Activated T-helper 1 cell treated with anti-CD3 and anti-CD28 coated beads, Interleukin-12 subunit alpha, Interleukin-12 subunit beta, Interleukin-2, Interleukin-4 antibody, amounts not matched to agents 30 ng/mL and 10 ng/mL and 1 ng/mL, durations not matched to agents 14 hours and 24 hours and 36 hours (primary cell): ENCODE results near the gene PTPN1. TPM values are rescaled to one million over a fixed set of nuclear protein-coding genes. Genes with fewer than 3 reads are reported as not detected.

Source experiments
- DNase-seq: peaks from one replicate; pipeline ENCODE4 v3.0.0; 2021; ENCODE audit warnings: low spot score
- H3K27ac Mint-ChIP-seq: one replicate; pipeline ENCODE4 v1.8.0; 2021; ENCODE audit warnings: mild to moderate bottlenecking, mixed read lengths
- H3K27me3 Mint-ChIP-seq: one replicate; pipeline ENCODE4 v1.8.0; 2022; ENCODE audit warnings: mild to moderate bottlenecking, moderate library complexity, mixed read lengths; ENCODE audit not compliant: insufficient read depth
- H3K36me3 Mint-ChIP-seq: one replicate; pipeline ENCODE4 v1.8.0; 2021; ENCODE audit warnings: low read depth, mixed read lengths
- H3K4me1 Mint-ChIP-seq: one replicate; pipeline ENCODE4 v1.8.0; 2021; ENCODE audit warnings: low read depth, mixed read lengths
- H3K4me3 Mint-ChIP-seq: one replicate; pipeline ENCODE4 v1.8.0; 2021; ENCODE audit warnings: mild to moderate bottlenecking, moderate library complexity, mixed read lengths
- H3K9me3 Mint-ChIP-seq: one replicate; pipeline ENCODE4 v1.8.0; 2021; ENCODE audit warnings: mixed read lengths
- intact Hi-C: fragments of 100-400 bp; cut with micrococcal nuclease; formaldehyde crosslinking; loops from one replicate; pipeline ENCODE4 v1.15.1; 2024
- total RNA-seq: library from RNA; stranded (reverse); gene quantifications from 2 replicates; pipeline ENCODE4 v1.2.3, GENCODE V29; 2022

The PTPN1 gene
- total RNA-seq, 1 donor from 2014 or later: 60.0 TPM

- intact Hi-C loops: no loop called here
- Mint-ChIP-seq H3K9me3 (peaks cover 16% of the 10 kb centered on the region), H3K4me1 (no peaks in the 10 kb centered on the region), H3K27me3 (peaks cover 2% of the 10 kb centered on the region), H3K4me3 (no peak overlapping the region), H3K36me3 (peaks cover 3% of the 10 kb centered on the region), H3K27ac (no peak overlapping the region)
- DNase-seq: no peak
Measured at GRCh38 chr20:50621068-50621665, 111.0 kb downstream of the PTPN1 start.

GRCh38 chr20:50624351-50625016 lies 114.3 kb downstream of the PTPN1 start:
- no peak overlapping the region for H3K27ac Mint-ChIP-seq
- peaks cover 5% of the 10 kb centered on the region for H3K27me3 Mint-ChIP-seq
- peaks cover 3% of the 10 kb centered on the region for H3K36me3 Mint-ChIP-seq
- intact Hi-C loops: no loop called here
- peaks cover 14% of the 10 kb centered on the region for H3K9me3 Mint-ChIP-seq
- no peak for DNase-seq
- no peaks in the 10 kb centered on the region for H3K4me1 Mint-ChIP-seq
- no peak overlapping the region for H3K4me3 Mint-ChIP-seq

- H3K4me1 Mint-ChIP-seq: no peaks in the 10 kb centered on the region
- H3K27ac Mint-ChIP-seq: no peak overlapping the region
- intact Hi-C loops: no loop called here
Measured at GRCh38 chr20:50625986-50626677, 115.9 kb downstream of the PTPN1 start.

GRCh38 chr20:50627747-50628146 lies 117.6 kb downstream of the PTPN1 start:
- intact Hi-C loops: no loop called here
- H3K4me3 Mint-ChIP-seq: no peak overlapping the region
- no peaks in the 10 kb centered on the region for H3K36me3 Mint-ChIP-seq
- no peaks in the 10 kb centered on the region for H3K4me1 Mint-ChIP-seq
- DNase-seq: no peak
- H3K9me3 Mint-ChIP-seq: no peaks in the 10 kb centered on the region
- H3K27ac Mint-ChIP-seq: no peak overlapping the region
- H3K27me3 Mint-ChIP-seq: peaks cover 5% of the 10 kb centered on the region

More at GRCh38 chr20:50625986-50626677, 115.9 kb downstream of the PTPN1 start:
- peaks cover 5% of the 10 kb centered on the region for H3K27me3 Mint-ChIP-seq
- peaks cover 6% of the 10 kb centered on the region for H3K9me3 Mint-ChIP-seq
- DNase-seq: no peak
- no peaks in the 10 kb centered on the region for H3K36me3 Mint-ChIP-seq
- no peak overlapping the region for H3K4me3 Mint-ChIP-seq

DNA sequence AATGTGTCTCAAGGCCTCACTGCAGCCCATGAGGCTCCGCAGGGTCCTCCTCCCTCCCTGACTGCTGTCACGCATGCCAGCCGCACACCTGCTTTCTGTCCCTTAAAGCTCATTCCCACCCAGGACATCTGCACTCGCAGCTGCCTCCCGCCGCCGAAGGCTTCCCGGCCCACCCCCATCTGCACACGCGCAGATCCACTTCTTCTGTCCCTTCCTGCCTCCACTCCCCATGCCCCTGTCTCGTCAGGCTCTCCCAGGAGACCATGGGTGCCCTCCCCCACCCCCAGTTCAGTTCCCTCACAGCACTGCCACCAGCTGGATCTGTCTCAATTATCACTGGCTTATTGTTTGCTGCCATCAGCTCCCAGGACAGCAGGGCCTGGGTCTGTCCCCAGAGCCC lies 118.1 kb downstream of the PTPN1 start:
- Mint-ChIP-seq H3K4me1 (no peaks in the 10 kb centered on the region), H3K9me3 (no peaks in the 10 kb centered on the region), H3K4me3 (no peak overlapping the region), H3K36me3 (no peaks in the 10 kb centered on the region), H3K27ac (no peak overlapping the region), H3K27me3 (peaks cover 3% of the 10 kb centered on the region)
- DNase-seq: no peak
- intact Hi-C loops: no loop called here

- Mint-ChIP-seq H3K27ac (no peak overlapping the region), H3K4me1 (no peaks in the 10 kb centered on the region), H3K36me3 (no peaks in the 10 kb centered on the region), H3K4me3 (no peak overlapping the region), H3K27me3 (peaks cover 2% of the 10 kb centered on the region), H3K9me3 (no peaks in the 10 kb centered on the region)
- intact Hi-C loops: no loop called here
- DNase-seq: no peak
Measured at GRCh38 chr20:50628853-50629669, 118.9 kb downstream of the PTPN1 start.

DNA sequence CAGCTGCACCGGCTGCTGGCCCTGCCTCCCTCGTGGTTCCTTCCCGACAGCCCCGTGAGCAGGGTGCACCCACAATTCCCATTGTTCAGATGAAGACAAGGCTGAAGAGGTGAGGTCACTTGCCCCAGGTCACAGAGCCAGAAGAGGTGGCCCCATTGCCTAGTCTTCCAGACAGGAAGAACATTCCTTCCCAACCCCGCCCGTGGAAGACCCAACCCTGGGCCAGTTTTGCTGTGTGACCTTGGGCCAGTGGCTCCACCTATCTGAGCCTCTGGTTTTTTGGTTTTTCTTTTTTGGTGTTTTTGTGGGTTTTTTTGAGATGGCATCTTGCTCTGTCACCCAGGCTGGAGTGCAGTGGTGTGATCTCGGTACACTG lies 119.5 kb downstream of the PTPN1 start:
- no peaks in the 10 kb centered on the region for H3K4me1 Mint-ChIP-seq

GRCh38 chr20:50630578-50631263 lies 120.5 kb downstream of the PTPN1 start:
- Mint-ChIP-seq H3K27me3 (peaks cover 2% of the 10 kb centered on the region), H3K27ac (no peak overlapping the region), H3K36me3 (no peaks in the 10 kb centered on the region), H3K4me3 (no peak overlapping the region), H3K9me3 (no peaks in the 10 kb centered on the region), H3K4me1 (no peaks in the 10 kb centered on the region)
- DNase-seq: no peak
- intact Hi-C loops: loop anchor here (10.0 kb wide), 1 partner anchor 114 kb away; no protein-coding TSS in a partner anchor

More for the DNA sequence above, 119.5 kb downstream of the PTPN1 start:
- no peaks in the 10 kb centered on the region for H3K36me3 Mint-ChIP-seq
- no peak overlapping the region for H3K4me3 Mint-ChIP-seq
- H3K27me3 Mint-ChIP-seq: peaks cover 2% of the 10 kb centered on the region
- no peaks in the 10 kb centered on the region for H3K9me3 Mint-ChIP-seq
- no peak for DNase-seq
- intact Hi-C loops: loop anchor here (10.0 kb wide), 1 partner anchor 115 kb away; no protein-coding TSS in a partner anchor
- H3K27ac Mint-ChIP-seq: no peak overlapping the region

DNA sequence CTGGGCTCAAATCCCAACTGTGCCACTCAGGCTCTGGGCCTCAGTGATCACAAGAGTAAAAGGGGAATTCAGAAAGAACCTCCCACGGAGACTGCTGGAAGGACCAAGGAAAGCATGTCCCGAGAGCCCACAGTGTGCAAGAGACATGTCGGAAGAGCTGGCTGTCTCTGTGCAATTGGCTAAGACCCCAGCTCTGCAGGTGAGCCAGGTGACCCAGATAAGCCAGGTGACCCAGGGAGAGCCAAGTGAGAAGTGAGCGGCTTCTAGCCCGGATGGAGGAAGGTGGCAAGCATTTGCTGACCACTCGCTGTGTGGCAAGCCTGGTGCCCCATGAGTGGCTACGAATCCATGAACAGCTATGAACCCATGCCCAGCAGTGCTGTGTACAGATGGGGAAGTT lies 122.1 kb downstream of the PTPN1 start:
- Mint-ChIP-seq H3K4me1 (no peaks in the 10 kb centered on the region), H3K9me3 (no peaks in the 10 kb centered on the region), H3K36me3 (no peaks in the 10 kb centered on the region), H3K27me3 (peaks cover 2% of the 10 kb centered on the region), H3K4me3 (no peak overlapping the region), H3K27ac (no peak overlapping the region)
- DNase-seq: no peak
- intact Hi-C loops: loop anchor here (10.0 kb wide), 1 partner anchor 113 kb away; no protein-coding TSS in a partner anchor

DNA sequence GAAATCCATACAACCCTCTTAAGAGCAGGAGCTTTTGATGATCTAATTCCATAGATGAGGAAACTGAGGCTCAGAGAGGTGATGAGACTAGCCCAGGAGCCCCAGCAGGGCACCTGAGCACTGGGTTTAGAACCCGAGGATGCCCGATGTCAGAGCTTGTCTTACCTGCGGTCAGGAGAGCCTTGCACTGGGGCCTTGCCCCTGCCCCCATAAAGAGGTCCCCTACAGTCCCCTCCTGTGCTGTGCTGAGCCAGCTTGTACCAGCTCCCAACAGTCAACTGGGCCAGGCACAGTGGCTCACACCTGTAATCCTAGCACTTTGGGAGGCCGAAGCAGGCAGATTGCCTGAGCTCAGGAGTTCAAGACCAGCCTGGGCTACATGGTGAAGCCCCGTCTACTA lies 122.5 kb downstream of the PTPN1 start:
- Mint-ChIP-seq H3K4me1 (no peaks in the 10 kb centered on the region), H3K4me3 (no peak overlapping the region), H3K9me3 (no peaks in the 10 kb centered on the region), H3K27ac (no peak overlapping the region), H3K27me3 (peaks cover 2% of the 10 kb centered on the region), H3K36me3 (no peaks in the 10 kb centered on the region)
- DNase-seq: no peak
- intact Hi-C loops: loop anchor here (10.0 kb wide), 1 partner anchor 112 kb away; no protein-coding TSS in a partner anchor

DNA sequence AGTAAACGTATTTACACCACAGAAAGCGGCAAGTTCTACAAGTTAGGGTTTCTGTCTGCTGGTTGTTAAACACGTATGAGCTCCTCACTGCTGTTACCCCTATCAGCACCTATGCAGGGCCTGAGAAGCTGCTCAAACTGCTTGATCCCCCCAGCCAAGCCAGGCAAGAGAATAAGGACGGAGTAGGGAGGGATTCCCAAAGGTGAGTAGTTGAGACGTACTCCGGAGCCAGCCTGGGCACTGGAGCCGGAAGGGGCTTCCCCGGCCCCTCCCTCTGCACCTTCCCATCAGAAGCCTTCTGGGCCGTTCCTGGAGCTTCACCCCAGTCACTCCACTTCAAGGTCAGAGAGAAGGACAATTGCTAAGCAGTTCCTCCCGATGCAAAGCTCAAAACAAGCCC lies 123.2 kb downstream of the PTPN1 start:
- DNase-seq: no peak
- intact Hi-C loops: loop anchor here (10.0 kb wide), 1 partner anchor 111 kb away; no protein-coding TSS in a partner anchor
- no peak overlapping the region for H3K27ac Mint-ChIP-seq
- H3K4me3 Mint-ChIP-seq: no peak overlapping the region
- no peaks in the 10 kb centered on the region for H3K9me3 Mint-ChIP-seq
- H3K36me3 Mint-ChIP-seq: no peaks in the 10 kb centered on the region
- no peaks in the 10 kb centered on the region for H3K4me1 Mint-ChIP-seq
- peaks cover 2% of the 10 kb centered on the region for H3K27me3 Mint-ChIP-seq

DNA sequence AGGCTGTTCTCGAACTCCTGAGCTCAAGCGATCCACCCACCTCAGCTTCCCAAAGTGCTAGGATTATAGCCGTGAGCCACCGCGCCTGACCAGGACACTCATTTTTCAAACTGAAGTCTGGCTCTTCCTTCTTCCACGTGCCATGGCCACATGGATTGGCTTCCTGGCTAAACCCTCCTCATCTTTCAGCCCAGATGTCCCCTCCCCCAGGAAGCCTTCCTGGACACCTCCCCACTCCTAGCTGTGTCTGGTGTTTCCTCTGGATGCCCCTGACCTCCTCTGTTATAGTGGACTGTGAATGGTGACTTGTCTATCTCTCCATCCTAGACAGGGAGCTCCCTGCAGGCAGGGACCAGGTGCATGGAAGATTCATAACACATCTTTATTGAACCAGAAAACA lies 124.0 kb downstream of the PTPN1 start:
- Mint-ChIP-seq H3K36me3 (no peaks in the 10 kb centered on the region), H3K4me1 (no peaks in the 10 kb centered on the region), H3K9me3 (no peaks in the 10 kb centered on the region), H3K27ac (no peak overlapping the region), H3K27me3 (no peaks in the 10 kb centered on the region), H3K4me3 (no peak overlapping the region)
- intact Hi-C loops: loop anchor here (10.0 kb wide), 1 partner anchor 111 kb away; no protein-coding TSS in a partner anchor
- no peak for DNase-seq
